Measurements from ENCODE around the gene FHL2. TPM values are rescaled to one million over a fixed set of nuclear protein-coding genes. Genes with fewer than 3 reads are reported as not detected.
A peak's percentile ranks its signal among the peaks of the same experiment; 100 is the strongest.

Gene FHL2
- total RNA-seq (1,000 to 10,000 TPM in 9 of 10 donors, 100 to 1,000 TPM in 1; 598 to 2,354 (median 1,687) TPM), polyA plus RNA-seq (100 to 1,000 TPM; 437 to 653 TPM)
- long read RNA-seq, donor 1, transcript FHL2-204 (6 exons, 1,426 nt), result major isoform, 796 of 1,219 reads
- long read RNA-seq, donor 1, partial matches to known transcripts, result 229 of 1,219 reads
- long read RNA-seq, donor 1, other reads (novel, unspliced or antisense), result 186 of 1,219 reads
- long read RNA-seq, donor 2, transcript FHL2-204 (6 exons, 1,426 nt), result major isoform, 826 of 1,380 reads
- long read RNA-seq, donor 2, transcript FHL2-205 (6 exons, 1,531 nt), result minor isoform, 5 of 1,380 reads
- long read RNA-seq, donor 2, partial matches to known transcripts, result 354 of 1,380 reads
- long read RNA-seq, donor 2, other reads (novel, unspliced or antisense), result 190 of 1,380 reads
- long read RNA-seq, donor 3, transcript FHL2-206 (6 exons, 1,367 nt), result minor isoform, 5 of 3,004 reads
- long read RNA-seq, donor 3, transcript FHL2-202 (7 exons, 1,769 nt), result minor isoform, 6 of 3,004 reads
- long read RNA-seq, donor 3, transcript FHL2-212 (2 exons, 759 nt), result minor isoform, 6 of 3,004 reads
- long read RNA-seq, donor 3, transcript FHL2-204 (6 exons, 1,426 nt), result major isoform, 2,414 of 3,004 reads
- long read RNA-seq, donor 3, partial matches to known transcripts, result 149 of 3,004 reads
- long read RNA-seq, donor 3, other reads (novel, unspliced or antisense), result 418 of 3,004 reads

GRCh38 chr2:105398336-105399206 lies at the start of gene FHL2:
Gene FHL2 (minus strand): TSS chr2:105399051. CDS start chr2:105386516, 12,535 bp downstream.
- peaks cover 9 to 82% (median 29%) of the 10 kb centered on the region in 9 donors for H3K4me1 ChIP-seq
- peaks cover 0 to 17% (median 0%) of the 10 kb centered on the region in 9 donors for H3K36me3 ChIP-seq
- peak within 1 kb of the TSS; percentile 80 to 95 (median 91) for H3K27ac ChIP-seq
- no peaks in the 10 kb centered on the region for H3K9me3 ChIP-seq
- peak; percentile 62 to 85 (median 68) for ATAC-seq
- H3K27me3 ChIP-seq, result peaks cover 0 to 36% (median 13%) of the 10 kb centered on the region in 7 donors
- DNase-seq, result peak; percentile 66 to 71
- H3K4me3 ChIP-seq, result peak within 1 kb of the TSS; percentile 47 to 75 (median 66)
- WGBS, 2 donors, result 2 to 4% methylated on average over 73 to 74 of the region's 74 CpGs
- peak; percentile 10 to 65 (median 45) for TF ChIP-seq CTCF (IDR thresholded peaks at IDR 0.05)
- intact Hi-C loops (cut with DNase I), result loop anchor here in 1 of 10 donors (10.0 kb wide), 1 partner anchor 526 kb away; no protein-coding TSS in a partner anchor

- DNase-seq (no peak), ATAC-seq (no peak)
- H3K36me3 ChIP-seq, result no peaks in the 10 kb centered on the region
- intact Hi-C loops (cut with DNase I), result no loop called here
- H3K9me3 ChIP-seq, result no peaks in the 10 kb centered on the region
- WGBS, 2 donors, result 88 to 89% methylated on average over 4 of the region's 4 CpGs
- no peak overlapping the region for H3K27ac ChIP-seq
- peaks cover 0 to 3% (median 0%) of the 10 kb centered on the region in 7 donors for H3K27me3 ChIP-seq
- H3K4me3 ChIP-seq, result no peak overlapping the region
- TF ChIP-seq CTCF (IDR thresholded peaks at IDR 0.05), result no peak
- H3K4me1 ChIP-seq, result peaks cover 0 to 11% (median 0%) of the 10 kb centered on the region in 9 donors
Observed at GRCh38 chr2:105447476-105447875, 48.6 kb upstream of the FHL2 start.

GRCh38 chr2:105446501-105446900 lies 47.6 kb upstream of the FHL2 start:
- no peak overlapping the region for H3K27ac ChIP-seq
- ATAC-seq (no peak), DNase-seq (no peak)
- peaks cover 0 to 11% (median 0%) of the 10 kb centered on the region in 9 donors for H3K4me1 ChIP-seq
- no peak for TF ChIP-seq CTCF (IDR thresholded peaks at IDR 0.05)
- H3K9me3 ChIP-seq, result no peaks in the 10 kb centered on the region
- no peak overlapping the region for H3K4me3 ChIP-seq
- intact Hi-C loops (cut with DNase I), result no loop called here
- H3K36me3 ChIP-seq, result no peaks in the 10 kb centered on the region
- H3K27me3 ChIP-seq, result peaks cover 0 to 3% (median 0%) of the 10 kb centered on the region in 7 donors
- 74 to 84% methylated on average over 6 of the region's 6 CpGs for WGBS, 2 donors

Data from heart right ventricle (tissue), 16 donors.